Liver (tissue), 9 donors: ENCODE results near the gene GPD1. TPM values are rescaled to one million over a fixed set of nuclear protein-coding genes. Genes with fewer than 3 reads are reported as not detected.

ENCODE experiments used
- DNase-seq: peaks from one replicate; pipeline ENCODE4 v3.0.0-alpha.2; 2017; ENCODE audit warnings: low spot score
- H3K27ac ChIP-seq, 2 donors: one replicate each; pipeline ENCODE4 v1.7.0; 2013; ENCODE audit warnings: inconsistent platforms in 2 of 2, low read length in 2 of 2, control low read depth in 1 of 2, low read depth in 1 of 2, mild to moderate bottlenecking in 1 of 2
- H3K27me3 ChIP-seq, 4 donors: one replicate each; pipeline versions ENCODE4 v1.6.1 to v1.7.0; 2013; ENCODE audit warnings: low read length in 3 of 4, inconsistent platforms in 1 of 4, mild to moderate bottlenecking in 1 of 4, moderate library complexity in 1 of 4; ENCODE audit not compliant: control insufficient read depth in 4 of 4, insufficient read depth in 4 of 4
- H3K36me3 ChIP-seq, 4 donors: one replicate each; pipeline versions ENCODE4 v1.6.1 to v1.7.0; 2013; ENCODE audit warnings: low read length in 3 of 4, mild to moderate bottlenecking in 3 of 4, low read depth in 1 of 4, moderate library complexity in 1 of 4; ENCODE audit not compliant: control insufficient read depth in 4 of 4, insufficient read depth in 3 of 4
- H3K4me1 ChIP-seq, 4 donors: one replicate each; pipeline versions ENCODE4 v1.6.1 to v1.7.0; 2013; ENCODE audit warnings: low read length in 3 of 4, mild to moderate bottlenecking in 3 of 4, moderate library complexity in 1 of 4; ENCODE audit not compliant: control insufficient read depth in 4 of 4, insufficient read depth in 4 of 4
- H3K4me3 ChIP-seq, 3 donors: one replicate each; pipeline versions ENCODE4 v1.6.1 to v1.7.0; 2013; ENCODE audit warnings: low read length in 3 of 3, control low read depth in 1 of 3, low read depth in 1 of 3, mild to moderate bottlenecking in 1 of 3
- H3K9ac ChIP-seq, 2 donors: one replicate each; pipeline ENCODE4 v1.7.0; 2013; ENCODE audit warnings: low read length in 2 of 2, mild to moderate bottlenecking in 2 of 2, moderate library complexity in 2 of 2, control low read depth in 1 of 2, low read depth in 1 of 2
- H3K9me3 ChIP-seq, 4 donors: one replicate each; pipeline versions ENCODE4 v1.6.1 to v1.7.0; 2013; ENCODE audit warnings: low read length in 3 of 4; ENCODE audit not compliant: control insufficient read depth in 4 of 4
- ATF3 ChIP-seq: IDR thresholded peaks from 2 replicates; pipeline ENCODE4 v1.6.1; 2016; ENCODE audit warnings: antibody characterized with exemption
- CTCF ChIP-seq: fragments of 150-350 bp; IDR thresholded peaks from 2 replicates; pipeline ENCODE4 v1.5.1; 2017; ENCODE audit warnings: improper control_type of control experiment, low read depth, low read length; ENCODE audit not compliant: missing input control
- EGR1 ChIP-seq, 2 donors: IDR thresholded peaks; 2 replicates each; pipeline ENCODE4 v1.6.1; 2016 to 2018; ENCODE audit warnings: antibody characterized with exemption in 2 of 2, low read depth in 2 of 2
- FOXA1 ChIP-seq: IDR thresholded peaks from 2 replicates; pipeline ENCODE4 v1.6.1; 2016; ENCODE audit warnings: antibody characterized with exemption
- FOXA2 ChIP-seq: IDR thresholded peaks from 2 replicates; pipeline ENCODE4 v1.6.1; 2016; ENCODE audit warnings: antibody characterized with exemption
- GABPA ChIP-seq, 2 donors: IDR thresholded peaks in 1 of 2; conservative IDR thresholded peaks in 1 of 2; 2 replicates each; pipeline ENCODE4 v1.6.1; 2016; ENCODE audit warnings: antibody characterized with exemption in 2 of 2, mild to moderate bottlenecking in 1 of 2, moderate library complexity in 1 of 2
- HNF4A ChIP-seq, 2 donors: conservative IDR thresholded peaks; 2 replicates each; pipeline ENCODE4 v1.6.1; 2016; ENCODE audit warnings: antibody characterized with exemption in 2 of 2, mild to moderate bottlenecking in 2 of 2
- HNF4G ChIP-seq: IDR thresholded peaks from 2 replicates; pipeline ENCODE4 v1.6.1; 2016; ENCODE audit warnings: antibody characterized with exemption
- JUND ChIP-seq, 2 donors: IDR thresholded peaks; 2 replicates each; pipeline ENCODE4 v1.6.1; 2016; ENCODE audit warnings: antibody characterized with exemption in 2 of 2
- MAX ChIP-seq: IDR thresholded peaks from 2 replicates; pipeline ENCODE4 v1.6.1; 2016; ENCODE audit warnings: antibody characterized with exemption
- NR2F2 ChIP-seq: IDR thresholded peaks from 2 replicates; pipeline ENCODE4 v1.6.1; 2016; ENCODE audit warnings: antibody characterized with exemption
- RAD21 ChIP-seq, 2 donors: IDR thresholded peaks; 2 replicates each; pipeline ENCODE4 v1.6.1; 2016; ENCODE audit warnings: antibody characterized with exemption in 2 of 2, mild to moderate bottlenecking in 2 of 2
- REST ChIP-seq: IDR thresholded peaks from 2 replicates; pipeline ENCODE4 v1.6.1; 2016; ENCODE audit warnings: antibody characterized with exemption, mild to moderate bottlenecking
- RXRA ChIP-seq, 2 donors: IDR thresholded peaks; 2 replicates each; pipeline ENCODE4 v1.6.1; 2017 to 2018; ENCODE audit warnings: antibody characterized with exemption in 2 of 2, mild to moderate bottlenecking in 1 of 2
- SP1 ChIP-seq: IDR thresholded peaks from 2 replicates; pipeline ENCODE4 v1.6.1; 2018; ENCODE audit warnings: antibody characterized with exemption, mild to moderate bottlenecking
- TAF1 ChIP-seq: conservative IDR thresholded peaks from 2 replicates; pipeline ENCODE4 v1.6.1; 2016; ENCODE audit warnings: antibody characterized with exemption, mild to moderate bottlenecking
- YY1 ChIP-seq: IDR thresholded peaks from 2 replicates; pipeline ENCODE4 v1.6.1; 2016; ENCODE audit warnings: antibody characterized with exemption, mild to moderate bottlenecking
- ZBTB33 ChIP-seq: IDR thresholded peaks from 2 replicates; pipeline ENCODE4 v1.6.1; 2016; ENCODE audit warnings: antibody characterized with exemption
- WGBS: extraction: QIAGEN DNeasy Blood & Tissue Kit; methylation state at CpG from one replicate; pipeline ENCODE4 v1.1.7; 2013; 5-methylcytosine and 5-hydroxymethylcytosine counted together
- polyA plus RNA-seq, 2 donors: library from polyadenylated mRNA; stranded (reverse) in 1 of 2; unstranded in 1 of 2; fragments of 200-250 nt in 1 of 2; fragments of >200 nt in 1 of 2; fragmentation: Nextera tagmentation in 1 of 2; extraction: Ambion mirVana in 1 of 2; gene quantifications; one replicate each; pipeline versions ENCODE4 v1.2.1 to v1.2.3, GENCODE V29; 2013 to 2015
- total RNA-seq, 2 donors: library from RNA; depleted of rRNA; stranded (reverse); fragments of >200 nt; gene quantifications; one replicate each; pipeline ENCODE4 v1.2.3, GENCODE V29; 2014
- donor health status: healthy.
- donor health status: healthy.
- donor health status: healthy.
- donor health status: healthy.
- donor health status: healthy.

GPD1 gene
- total and polyA plus RNA-seq, 4 donors, result 12.0 to 323 (median 85.6) TPM

GRCh38 chr12:50105913-50106450, 2.2 kb downstream of the GPD1 start:
- Histone ChIP-seq H3K4me3 (peak overlapping the region in 1 of 3 donors; percentile 45), H3K4me1 (peaks cover 25 to 94% (median 73%) of the 10 kb centered on the region in 4 donors), H3K27ac (peak overlapping the region; percentile 63 to 94), H3K9ac (no peak overlapping the region), H3K27me3 (no peaks in the 10 kb centered on the region), H3K36me3 (peaks cover 0 to 8% (median 3%) of the 10 kb centered on the region in 4 donors), H3K9me3 (no peaks in the 10 kb centered on the region)
- TF ChIP-seq ATF3 (no peak), FOXA1 (no peak), RXRA (IDR thresholded peaks at IDR 0.05) (no peak), FOXA2 (no peak), REST (no peak), EGR1 (IDR thresholded peaks at IDR 0.05; ENCODE audit: low read depth in 2 of 2) (no peak), ZBTB33 (no peak), RAD21 (IDR thresholded peaks at IDR 0.05) (no peak), NR2F2 (no peak), YY1 (no peak), HNF4A (conservative IDR thresholded peaks at IDR 0.05) (no peak), JUND (IDR thresholded peaks at IDR 0.05) (no peak), TAF1 (no peak), HNF4G (no peak), GABPA (IDR thresholded peaks at IDR 0.05 in 1 of 2, conservative IDR thresholded peaks at IDR 0.05 in 1 of 2) (no peak), MAX (no peak), SP1 (no peak), CTCF (no peak)
- 95% methylated on average over 12 of the region's 12 CpGs for WGBS
- DNase-seq, result no peak
